HG03571 (cell line): ENCODE measurements around the gene HAUS3.
A peak's percentile ranks its signal among the peaks of the same experiment; 100 is the strongest.

Experiments
- ATAC-seq: cut with Tn5 transposase; IDR thresholded peaks from one replicate; pipeline ENCODE4 v1.9.1; 2021; ENCODE audit not compliant: unreplicated experiment

HAUS3 gene

GRCh38 chr4:2241410-2242353 is at the start of gene HAUS3, which contains the start of gene POLN:
Gene HAUS3, minus strand, starts transcription at chr4:2242121. Its CDS starts 1,175 bp downstream, at chr4:2240946.
Gene POLN, minus strand, starts transcription at chr4:2242121. Its CDS starts 12,890 bp downstream, at chr4:2229231.
- ATAC-seq: peak; percentile 85

- ATAC-seq: no peak
These were observed 49.2 kb upstream of the HAUS3 start for GRCh38 chr4:2290974-2291704.

- ATAC-seq: no peak
These were observed 48.6 kb upstream of the HAUS3 start for GRCh38 chr4:2290488-2290887.

- ATAC-seq: no peak
These were observed 48.0 kb upstream of the HAUS3 start for GRCh38 chr4:2289955-2290333.

- ATAC-seq: no peak
These were observed 47.5 kb upstream of the HAUS3 start for GRCh38 chr4:2289311-2289954.

GRCh38 chr4:2288051-2288541 is 46.2 kb upstream of the HAUS3 start:
- no peak for ATAC-seq

- no peak for ATAC-seq
These were observed 45.6 kb upstream of the HAUS3 start for GRCh38 chr4:2287594-2287915.

- no peak for ATAC-seq
These were observed 45.1 kb upstream of the HAUS3 start for GRCh38 chr4:2286904-2287593.

- no peak for ATAC-seq
These were observed 43.9 kb upstream of the HAUS3 start for GRCh38 chr4:2285613-2286381.

GRCh38 chr4:2284934-2285612 is 43.2 kb upstream of the HAUS3 start:
- no peak for ATAC-seq

- ATAC-seq: no peak
These were observed 42.4 kb upstream of the HAUS3 start for GRCh38 chr4:2284161-2284933.

- ATAC-seq: no peak
These were observed 41.3 kb upstream of the HAUS3 start for GRCh38 chr4:2283199-2283711.

- peak; percentile 81 for ATAC-seq
These were observed 39.8 kb upstream of the HAUS3 start for GRCh38 chr4:2281575-2282343.

GRCh38 chr4:2280531-2281300 is 38.8 kb upstream of the HAUS3 start:
- no peak for ATAC-seq

GRCh38 chr4:2277956-2278355 is 36.0 kb upstream of the HAUS3 start:
- no peak for ATAC-seq

- ATAC-seq: no peak
These were observed 34.8 kb upstream of the HAUS3 start for GRCh38 chr4:2276581-2277325.
